Uterus (tissue), 2 donors: Measurements from ENCODE around the gene LHX6.

Source experiments
- POLR2A ChIP-seq, 2 donors: fragments of 450-650 bp; IDR thresholded peaks; one replicate each; pipeline ENCODE4 v1.6.1; 2016; ENCODE audit warnings: antibody characterized with exemption in 2 of 2, mild to moderate bottlenecking in 1 of 2, moderate library complexity in 1 of 2
- TF ChIP-seq, protein P1 (sequence below), 4 experiments: fragments of 200-600 bp in 2 of 4; fragments of 450-650 bp in 2 of 4; sonication (generic) in 2 of 4; IDR thresholded peaks; one replicate each; pipeline ENCODE4 v1.5.1; 2016 to 2019; ENCODE audit warnings: antibody characterized with exemption in 4 of 4, mild to moderate bottlenecking in 2 of 4, moderate library complexity in 1 of 4

DNA sequence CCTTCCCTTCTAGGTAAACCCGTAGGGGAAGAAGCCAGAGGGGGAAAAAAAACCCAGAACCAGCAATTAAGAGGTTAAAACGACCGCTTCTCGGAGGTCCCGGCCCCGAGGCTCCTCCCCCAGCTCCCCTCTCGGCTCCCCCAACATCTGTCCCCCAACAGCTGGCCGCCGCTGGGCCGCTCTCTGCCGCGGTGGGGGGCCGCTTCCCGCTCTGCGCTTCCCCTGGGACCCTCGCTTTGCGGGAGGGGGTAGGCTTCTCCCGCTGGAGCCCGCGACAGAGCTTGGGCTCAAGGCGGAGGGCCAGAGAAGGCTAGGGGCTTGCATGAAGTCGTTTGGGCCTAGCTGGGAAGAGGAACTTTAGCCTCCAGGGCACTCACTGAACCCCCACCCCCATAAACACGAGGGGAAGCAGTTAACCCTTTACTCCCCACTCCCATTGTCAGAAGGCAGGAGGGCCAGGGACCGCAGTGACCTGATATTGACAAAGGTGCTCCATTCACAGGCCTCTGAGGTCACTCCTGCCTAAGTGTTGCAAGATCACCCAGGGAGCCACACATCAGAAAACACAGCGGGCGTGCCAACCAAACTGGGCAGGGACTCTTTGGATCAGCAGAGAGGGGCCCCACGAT lies 7.5 kb downstream of the LHX6 start:
- TF ChIP-seq, protein P1, sequence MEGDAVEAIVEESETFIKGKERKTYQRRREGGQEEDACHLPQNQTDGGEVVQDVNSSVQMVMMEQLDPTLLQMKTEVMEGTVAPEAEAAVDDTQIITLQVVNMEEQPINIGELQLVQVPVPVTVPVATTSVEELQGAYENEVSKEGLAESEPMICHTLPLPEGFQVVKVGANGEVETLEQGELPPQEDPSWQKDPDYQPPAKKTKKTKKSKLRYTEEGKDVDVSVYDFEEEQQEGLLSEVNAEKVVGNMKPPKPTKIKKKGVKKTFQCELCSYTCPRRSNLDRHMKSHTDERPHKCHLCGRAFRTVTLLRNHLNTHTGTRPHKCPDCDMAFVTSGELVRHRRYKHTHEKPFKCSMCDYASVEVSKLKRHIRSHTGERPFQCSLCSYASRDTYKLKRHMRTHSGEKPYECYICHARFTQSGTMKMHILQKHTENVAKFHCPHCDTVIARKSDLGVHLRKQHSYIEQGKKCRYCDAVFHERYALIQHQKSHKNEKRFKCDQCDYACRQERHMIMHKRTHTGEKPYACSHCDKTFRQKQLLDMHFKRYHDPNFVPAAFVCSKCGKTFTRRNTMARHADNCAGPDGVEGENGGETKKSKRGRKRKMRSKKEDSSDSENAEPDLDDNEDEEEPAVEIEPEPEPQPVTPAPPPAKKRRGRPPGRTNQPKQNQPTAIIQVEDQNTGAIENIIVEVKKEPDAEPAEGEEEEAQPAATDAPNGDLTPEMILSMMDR (IDR thresholded peaks at IDR 0.05): no peak
- TF ChIP-seq POLR2A (IDR thresholded peaks at IDR 0.05): no peak
